GM20000 (cell line): ENCODE measurements around the gene FZR1.

Source experiments
- DNase-seq: peaks from one replicate; pipeline ENCODE4 v3.0.0; 2012; ENCODE audit warnings: low spot score
- TF ChIP-seq, protein P1 (sequence below): IDR thresholded peaks from 2 replicates; pipeline ENCODE4 v1.5.1; 2012; ENCODE audit warnings: mild to moderate bottlenecking, control low read depth; ENCODE audit errors: extremely low read depth, missing control alignments

The FZR1 gene

DNA sequence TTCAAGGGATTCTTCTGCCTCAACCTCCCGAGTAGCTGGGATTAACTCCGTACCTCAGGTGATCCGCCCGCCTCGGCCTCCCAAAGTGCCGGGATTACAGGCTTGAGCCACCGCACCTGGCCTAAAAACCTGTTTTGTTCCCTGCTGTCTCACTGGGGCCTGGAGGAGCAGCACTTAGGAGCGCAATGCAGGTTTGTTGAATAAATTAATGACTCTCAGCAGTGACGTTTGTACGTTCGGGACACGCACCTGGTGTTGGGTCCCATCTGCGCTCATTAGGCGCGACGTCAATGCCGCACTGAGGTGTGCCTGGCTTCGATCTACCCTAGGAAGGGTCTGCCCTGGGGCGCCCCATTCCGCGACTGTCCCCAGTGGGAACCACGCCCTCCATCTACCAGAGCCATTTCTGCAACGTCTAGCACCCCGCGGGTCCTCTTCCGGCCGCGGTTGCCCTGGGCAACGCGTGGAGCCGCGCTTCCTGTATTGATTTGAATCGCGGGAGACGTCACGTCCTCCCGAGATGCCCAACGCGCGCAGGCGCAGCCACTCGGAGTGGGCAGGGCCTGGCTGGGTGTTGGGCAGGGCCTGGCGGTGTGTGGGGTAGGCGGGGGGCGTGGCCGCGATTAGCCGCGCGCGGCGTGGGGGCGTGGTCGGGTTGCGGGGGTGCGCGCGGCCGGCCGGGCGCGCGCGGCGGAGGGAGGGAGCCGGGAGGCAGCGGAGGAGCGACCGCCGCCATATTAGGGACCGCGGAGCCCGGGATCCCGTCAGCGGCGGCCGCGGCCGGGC lies at the start of gene FZR1:
TSS of gene FZR1 (plus strand) at position 714 of the 786 bp plus-strand sequence. CDS start 16,679 bp downstream, outside the sequence.
- peak; percentile 100 for DNase-seq
- TF ChIP-seq, protein P1, sequence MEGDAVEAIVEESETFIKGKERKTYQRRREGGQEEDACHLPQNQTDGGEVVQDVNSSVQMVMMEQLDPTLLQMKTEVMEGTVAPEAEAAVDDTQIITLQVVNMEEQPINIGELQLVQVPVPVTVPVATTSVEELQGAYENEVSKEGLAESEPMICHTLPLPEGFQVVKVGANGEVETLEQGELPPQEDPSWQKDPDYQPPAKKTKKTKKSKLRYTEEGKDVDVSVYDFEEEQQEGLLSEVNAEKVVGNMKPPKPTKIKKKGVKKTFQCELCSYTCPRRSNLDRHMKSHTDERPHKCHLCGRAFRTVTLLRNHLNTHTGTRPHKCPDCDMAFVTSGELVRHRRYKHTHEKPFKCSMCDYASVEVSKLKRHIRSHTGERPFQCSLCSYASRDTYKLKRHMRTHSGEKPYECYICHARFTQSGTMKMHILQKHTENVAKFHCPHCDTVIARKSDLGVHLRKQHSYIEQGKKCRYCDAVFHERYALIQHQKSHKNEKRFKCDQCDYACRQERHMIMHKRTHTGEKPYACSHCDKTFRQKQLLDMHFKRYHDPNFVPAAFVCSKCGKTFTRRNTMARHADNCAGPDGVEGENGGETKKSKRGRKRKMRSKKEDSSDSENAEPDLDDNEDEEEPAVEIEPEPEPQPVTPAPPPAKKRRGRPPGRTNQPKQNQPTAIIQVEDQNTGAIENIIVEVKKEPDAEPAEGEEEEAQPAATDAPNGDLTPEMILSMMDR, result no peak

DNA sequence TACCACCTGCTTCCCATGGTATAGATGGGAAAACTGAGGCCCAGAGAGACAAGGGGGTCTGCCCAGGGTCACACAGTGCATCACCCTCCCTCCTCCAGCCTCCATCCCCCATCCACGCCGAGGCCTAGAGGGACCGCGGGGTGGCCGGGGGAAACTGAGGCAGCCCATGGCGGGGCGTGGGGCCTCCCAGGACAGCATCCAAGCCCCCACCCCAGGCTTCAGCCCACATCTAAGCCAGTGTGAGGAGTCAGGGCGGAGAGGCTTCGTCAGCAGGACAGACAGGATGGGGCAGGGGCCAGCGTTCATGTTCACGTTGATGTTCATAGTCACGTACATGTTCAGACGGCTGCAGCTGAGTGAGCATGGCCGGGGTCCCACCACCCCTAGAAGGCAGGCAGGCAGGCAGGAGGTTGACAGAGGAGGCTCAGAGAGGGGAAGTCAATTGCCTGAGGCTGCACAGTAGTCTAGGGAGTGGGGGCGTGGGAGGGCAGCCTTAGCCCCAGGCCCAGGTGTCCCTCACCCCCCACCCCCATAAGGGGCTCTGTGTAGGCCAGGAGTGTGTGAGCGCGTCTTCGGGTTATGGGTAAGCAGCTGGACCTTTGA lies 49.1 kb upstream of the FZR1 start:
- TF ChIP-seq, protein P1, result no peak
- no peak for DNase-seq

DNA sequence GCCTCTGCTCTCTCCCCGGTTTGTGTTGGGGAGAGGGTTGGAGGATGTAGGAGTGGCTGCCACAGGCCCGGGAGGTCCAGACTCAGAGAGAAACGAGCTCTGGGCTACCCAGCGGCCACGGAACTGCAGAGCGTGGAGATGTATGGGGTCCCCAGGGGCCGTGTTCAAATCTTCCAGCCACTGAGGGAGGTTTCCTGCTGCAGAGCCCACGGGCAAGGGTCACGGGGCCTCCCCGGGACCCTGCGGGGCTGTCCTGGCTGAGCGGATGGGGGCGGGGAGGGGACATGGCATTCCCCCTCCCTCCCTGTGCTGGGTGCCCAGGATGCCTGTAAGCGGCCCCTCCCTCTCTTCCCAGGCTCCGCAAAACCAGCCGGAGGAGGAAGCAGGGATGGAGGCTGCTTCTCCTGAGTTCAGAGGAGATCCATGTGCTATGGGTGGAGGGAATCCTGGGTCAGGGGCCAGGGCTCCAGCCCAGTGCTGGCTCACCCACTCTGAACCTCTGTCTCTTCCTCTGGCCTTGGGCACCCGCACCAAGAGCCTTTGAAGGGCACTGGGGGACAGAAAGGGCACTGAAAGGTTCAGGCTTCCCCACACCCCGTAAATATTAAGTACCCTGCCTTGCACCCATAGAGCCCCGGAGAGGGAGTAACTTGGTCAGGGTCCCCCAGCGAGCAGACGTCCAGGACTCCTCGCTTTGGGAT lies 48.4 kb upstream of the FZR1 start:
- TF ChIP-seq, protein P1, result no peak
- peak; percentile 46 for DNase-seq

DNA sequence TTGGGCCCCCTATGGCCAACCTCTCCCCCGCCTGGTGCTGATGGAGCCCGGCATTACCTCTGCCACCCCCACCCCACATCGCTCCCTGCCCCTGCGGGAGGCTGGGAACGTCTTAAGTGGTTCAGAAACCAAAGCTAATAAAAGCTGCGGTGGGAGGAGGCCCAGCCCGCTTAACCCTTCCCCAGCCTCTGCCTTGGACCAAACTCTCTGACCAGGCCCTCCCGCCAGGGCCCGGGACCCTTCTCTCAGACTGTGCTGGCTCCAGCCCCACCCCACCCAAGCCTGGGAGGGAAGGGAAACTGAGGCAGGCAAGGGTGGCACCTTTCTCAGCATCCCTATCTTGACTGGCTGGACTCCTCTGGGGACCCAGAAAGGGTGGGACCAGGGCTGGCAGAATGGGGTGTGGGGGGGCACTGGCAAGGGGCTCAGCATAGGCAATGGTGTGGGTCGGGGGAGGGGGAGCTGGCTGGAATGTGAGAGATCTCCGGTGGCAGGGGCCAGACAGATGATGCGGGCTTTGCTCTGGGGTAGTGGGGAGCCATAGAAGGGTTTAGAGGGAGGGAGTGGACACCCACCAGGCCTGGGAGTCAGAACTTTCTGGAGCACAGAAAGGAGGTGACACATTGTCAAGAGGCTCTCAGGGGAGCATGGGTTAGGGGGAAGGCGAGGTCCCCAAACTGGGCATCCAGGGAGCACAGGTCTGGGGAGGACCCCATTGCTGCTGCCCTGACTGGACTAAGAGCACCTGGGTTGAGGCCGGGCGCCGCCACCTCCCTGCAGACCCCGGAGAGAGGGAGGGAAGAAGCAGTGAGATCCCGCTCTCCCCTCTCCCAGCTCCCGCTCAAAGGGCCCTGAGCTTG lies 47.7 kb upstream of the FZR1 start:
- DNase-seq, result no peak
- TF ChIP-seq, protein P1, result no peak

DNA sequence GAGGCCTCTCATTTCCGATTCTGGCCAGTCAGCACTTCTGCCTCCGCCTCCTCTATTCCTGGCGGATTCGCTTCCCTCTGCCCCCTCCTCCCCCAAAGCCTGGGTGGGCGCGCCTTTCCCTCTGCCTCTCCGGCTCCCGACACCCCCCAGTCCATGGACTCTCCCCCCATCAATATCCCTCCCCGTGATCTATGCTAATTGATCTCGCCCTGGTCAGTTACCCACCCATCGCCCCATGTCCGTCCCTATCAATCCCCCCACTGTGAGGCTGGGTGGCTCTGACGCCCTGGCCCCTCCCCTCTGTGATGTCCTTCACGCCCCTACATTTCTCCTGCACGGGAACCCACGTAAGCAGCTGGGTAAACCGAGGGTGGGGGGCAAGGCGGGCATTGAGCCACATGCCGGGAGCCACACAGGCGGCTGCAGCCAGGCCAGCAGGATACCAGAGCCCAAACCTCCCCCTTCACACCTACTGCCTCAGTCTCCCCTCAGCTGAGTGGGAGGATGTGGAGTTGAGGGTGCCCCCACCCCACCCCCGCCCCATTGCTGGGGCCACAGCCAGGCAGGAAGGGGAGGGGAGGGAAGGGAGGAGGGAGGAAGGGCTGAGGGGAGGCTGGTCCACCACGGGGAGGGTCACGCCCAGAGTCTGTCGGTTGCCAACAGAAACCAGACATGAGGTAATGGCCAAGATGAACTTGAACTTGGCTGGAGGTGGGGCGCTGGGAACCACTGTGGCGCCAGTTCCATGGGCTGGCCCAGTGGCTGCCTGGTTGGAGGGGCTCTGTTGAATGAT lies 46.8 kb upstream of the FZR1 start:
- TF ChIP-seq, protein P1, result no peak
- no peak for DNase-seq

DNA sequence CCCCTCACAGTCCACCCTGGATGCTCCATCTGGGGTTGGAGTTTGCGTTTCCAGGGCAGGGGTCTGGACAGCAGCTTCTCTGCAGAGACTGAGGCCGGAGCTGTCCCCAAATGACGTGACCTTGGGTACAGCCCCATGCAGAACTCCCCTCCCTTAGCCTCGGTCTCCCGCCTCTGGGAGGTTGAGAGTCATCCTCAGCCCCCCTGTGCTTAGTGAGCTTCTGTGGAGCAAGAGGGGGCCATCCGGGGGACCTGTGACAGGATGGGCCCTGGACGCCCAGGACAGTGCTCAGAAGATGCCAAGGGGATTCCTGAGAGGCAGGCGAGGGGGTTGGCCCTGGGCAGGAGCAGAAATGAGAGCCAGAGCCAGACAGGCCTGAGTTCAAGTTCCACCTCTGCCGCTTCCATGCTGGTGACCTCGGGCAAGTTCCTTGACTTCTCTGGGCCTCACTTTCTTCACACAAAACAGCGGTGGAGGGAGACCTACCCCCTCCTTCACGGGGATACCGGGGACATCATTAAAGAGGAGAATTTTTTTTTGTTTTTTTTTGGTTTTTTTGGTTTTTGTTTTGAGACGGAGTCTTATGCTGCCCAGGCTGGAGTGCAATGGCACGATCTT lies 46.0 kb upstream of the FZR1 start:
- no peak for DNase-seq
- TF ChIP-seq, protein P1, result no peak
